NOMO-1 (cell line): ENCODE results near the gene OAT.

Experiments used
- DNase-seq, 2 experiments: peaks; one replicate each; lab custom pipeline; 2025; ENCODE audit not compliant: unreplicated experiment in 2 of 2; lab: John Stamatoyannopoulos, UW

The OAT gene

GRCh38 chr10:124407456-124407855, 11.3 kb downstream of the OAT start:
- no peak for DNase-seq

DNA sequence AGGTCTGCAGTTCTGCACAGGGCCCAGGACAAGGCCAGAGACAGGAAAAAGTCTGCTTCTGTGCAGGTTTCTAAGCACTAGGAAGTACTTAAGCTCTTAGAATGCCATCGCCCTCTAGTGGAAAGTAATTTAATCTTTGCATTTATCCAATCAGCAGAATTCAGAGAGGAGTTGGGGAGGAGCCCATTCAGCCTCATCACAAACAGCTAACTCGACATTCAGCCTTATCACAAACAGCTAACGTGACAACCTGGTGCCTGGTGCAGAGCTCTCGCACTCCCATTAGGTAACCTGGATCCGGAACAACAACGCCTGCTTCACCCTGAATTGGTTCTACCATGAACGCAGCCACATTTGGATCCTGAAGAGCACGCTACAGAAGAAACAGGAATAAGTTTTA, 15.2 kb downstream of the OAT start:
- peak; percentile 69 to 72 for DNase-seq

DNA sequence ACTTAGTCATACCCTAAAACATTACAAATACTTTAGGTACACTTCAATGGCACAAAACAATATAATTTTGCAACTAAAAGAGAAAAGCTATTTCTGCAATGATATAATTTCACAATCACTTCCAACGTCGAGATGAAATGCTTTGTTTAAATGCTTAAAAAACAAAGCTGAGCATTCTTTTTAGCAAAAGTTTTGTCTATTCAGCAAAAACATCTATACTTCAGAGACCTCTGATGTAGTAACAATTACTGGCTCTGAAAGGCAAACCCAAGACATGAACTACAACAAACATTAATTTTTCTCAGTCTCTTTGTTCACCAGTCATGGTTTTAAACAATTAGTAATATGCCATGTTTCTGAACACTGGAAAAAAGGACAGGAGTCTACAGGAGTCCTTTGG, 16.4 kb downstream of the OAT start:
- DNase-seq, result no peak

- DNase-seq, result no peak
These were observed 17.1 kb downstream of the OAT start for GRCh38 chr10:124401633-124402032.

DNA sequence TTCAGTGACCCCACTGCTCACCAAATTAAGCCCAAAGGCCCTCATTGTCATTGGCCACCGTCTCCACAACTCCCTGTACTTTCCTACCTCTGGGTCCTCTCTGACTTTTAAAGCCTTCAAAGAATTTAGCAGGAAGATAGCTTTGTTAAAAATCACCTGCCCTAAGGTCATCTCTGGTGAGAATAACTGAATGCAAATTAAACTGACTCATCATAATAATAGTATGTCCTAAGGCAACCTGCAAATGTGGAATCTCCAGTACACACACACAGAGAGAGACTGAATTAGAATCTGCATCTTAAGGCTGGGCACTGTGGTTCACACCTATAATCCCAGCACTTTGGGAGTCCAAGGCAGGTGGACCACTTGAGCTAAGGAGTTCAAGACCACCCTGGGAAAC, 24.1 kb downstream of the OAT start:
- no peak for DNase-seq

- no peak for DNase-seq
These were observed 25.9 kb downstream of the OAT start for GRCh38 chr10:124392626-124393342.

- no peak for DNase-seq
These were observed 28.1 kb downstream of the OAT start for GRCh38 chr10:124390471-124391187.

DNA sequence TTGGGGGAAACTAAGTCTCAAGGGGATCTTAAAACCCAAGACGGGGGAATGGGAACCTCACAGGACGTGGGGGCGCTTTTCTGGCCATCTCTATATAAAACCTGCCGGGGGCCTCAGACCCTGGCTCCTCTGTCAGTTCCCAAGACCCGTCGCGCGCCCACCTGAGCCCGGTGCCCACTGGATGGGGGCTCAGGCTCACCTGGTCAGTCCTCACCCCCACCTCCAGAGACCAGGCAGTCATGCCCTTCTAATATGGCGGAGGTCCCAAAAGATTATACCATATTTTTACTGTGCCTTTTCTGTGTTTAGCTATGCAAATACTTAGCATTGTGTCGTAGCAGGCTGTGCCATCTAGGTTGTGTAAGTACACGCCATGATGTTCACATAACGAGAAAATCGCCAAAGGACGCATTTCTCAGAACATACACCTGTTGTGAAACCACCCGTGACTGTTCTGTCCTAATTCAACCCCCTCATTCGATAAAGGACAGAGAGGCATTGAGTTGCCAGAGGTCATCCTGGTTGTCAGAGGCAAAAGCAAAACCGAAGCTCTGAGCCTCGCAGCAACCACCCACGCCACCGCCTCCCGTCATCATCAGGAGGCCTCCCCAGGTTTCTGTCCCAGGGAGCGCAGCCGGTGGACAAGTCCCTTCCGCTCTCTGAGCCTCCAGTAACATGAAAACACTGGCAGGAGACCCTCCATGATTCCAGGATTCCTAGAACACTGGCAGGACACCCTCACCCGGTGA, 28.9 kb downstream of the OAT start:
- DNase-seq, result no peak

GRCh38 chr10:124388823-124389612, 29.7 kb downstream of the OAT start:
- peak; percentile 66 to 81 for DNase-seq

- no peak for DNase-seq
These were observed 30.3 kb downstream of the OAT start for GRCh38 chr10:124388476-124388822.

DNA sequence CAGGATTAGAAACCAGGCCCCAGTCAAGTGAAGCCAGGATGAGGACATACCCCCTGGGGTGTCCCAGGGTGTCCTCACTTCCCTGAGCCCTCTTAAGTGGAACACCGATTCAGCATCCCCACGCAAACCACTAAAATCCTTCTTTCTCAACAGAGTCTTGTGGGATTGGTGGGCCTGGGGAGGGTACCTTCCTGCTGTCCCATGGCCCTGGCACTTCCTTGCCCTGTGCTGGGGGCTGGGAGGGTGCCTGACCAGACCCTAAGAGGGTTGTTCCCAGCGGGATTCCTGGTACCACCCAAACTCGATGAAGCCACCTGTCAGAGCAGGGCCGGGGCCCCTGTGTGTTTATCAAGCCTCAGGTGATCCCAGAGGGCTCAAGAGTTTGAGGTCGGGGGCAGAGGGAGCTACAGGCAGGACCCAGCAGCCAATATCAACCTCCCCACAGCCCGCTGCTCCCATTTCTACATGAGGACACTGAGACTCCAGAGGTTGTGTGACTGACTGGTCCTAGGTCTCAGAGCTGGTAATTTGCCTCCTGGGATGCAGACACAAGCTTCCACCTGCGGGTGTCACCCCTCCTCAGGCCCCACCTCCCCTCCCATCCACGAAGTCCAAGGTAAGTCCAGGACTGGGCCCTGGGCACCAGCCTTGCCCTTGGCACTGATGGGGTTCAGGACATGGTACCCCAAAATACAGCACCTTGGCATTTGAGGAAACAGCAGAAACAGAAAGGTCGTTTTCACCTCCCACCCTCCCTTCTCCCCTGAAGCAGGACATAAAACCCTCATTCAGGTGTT, 31.4 kb downstream of the OAT start:
- no peak for DNase-seq

DNA sequence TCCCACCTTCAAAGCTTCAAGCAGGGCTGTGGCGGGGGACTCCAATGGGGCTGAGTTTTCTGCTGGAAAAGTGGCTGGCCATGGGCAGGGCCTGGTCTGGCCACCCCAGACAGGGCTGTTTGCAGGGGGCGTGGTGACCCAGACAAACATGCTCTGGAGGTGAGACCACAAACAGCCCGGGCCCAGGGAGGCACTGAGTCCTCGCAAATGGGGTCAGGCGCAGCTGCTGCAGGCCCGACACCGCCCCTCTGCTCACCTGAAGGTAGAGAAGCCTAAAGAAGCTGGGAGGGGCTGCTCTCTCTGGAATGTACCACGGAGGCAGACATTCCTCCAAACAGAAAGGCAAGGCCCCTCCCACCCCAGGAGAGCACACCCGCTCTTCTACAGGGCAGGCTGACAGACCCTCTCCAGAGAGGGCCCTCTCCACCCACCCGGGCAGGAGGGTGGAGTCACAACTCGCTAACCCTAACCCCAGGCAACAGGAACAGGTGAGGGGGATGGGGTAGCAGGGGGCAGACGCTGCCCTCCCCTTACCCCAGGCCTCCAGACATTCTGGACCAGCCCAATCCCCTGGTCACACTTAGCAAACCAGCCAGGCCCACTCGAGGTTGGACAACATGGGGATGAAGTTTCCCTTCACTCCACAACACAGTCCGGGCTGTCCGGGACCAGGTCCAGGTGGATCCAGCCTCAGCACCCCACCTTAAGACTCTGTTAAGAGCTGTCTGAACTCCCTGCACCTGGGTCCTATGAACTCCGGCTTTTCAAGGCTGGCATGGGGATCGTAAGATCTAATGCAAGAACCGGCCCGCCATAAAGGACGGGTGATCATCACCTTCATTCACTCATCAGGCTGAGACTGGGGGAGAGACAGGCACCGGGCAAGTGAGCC, 32.3 kb downstream of the OAT start:
- DNase-seq, result no peak

DNA sequence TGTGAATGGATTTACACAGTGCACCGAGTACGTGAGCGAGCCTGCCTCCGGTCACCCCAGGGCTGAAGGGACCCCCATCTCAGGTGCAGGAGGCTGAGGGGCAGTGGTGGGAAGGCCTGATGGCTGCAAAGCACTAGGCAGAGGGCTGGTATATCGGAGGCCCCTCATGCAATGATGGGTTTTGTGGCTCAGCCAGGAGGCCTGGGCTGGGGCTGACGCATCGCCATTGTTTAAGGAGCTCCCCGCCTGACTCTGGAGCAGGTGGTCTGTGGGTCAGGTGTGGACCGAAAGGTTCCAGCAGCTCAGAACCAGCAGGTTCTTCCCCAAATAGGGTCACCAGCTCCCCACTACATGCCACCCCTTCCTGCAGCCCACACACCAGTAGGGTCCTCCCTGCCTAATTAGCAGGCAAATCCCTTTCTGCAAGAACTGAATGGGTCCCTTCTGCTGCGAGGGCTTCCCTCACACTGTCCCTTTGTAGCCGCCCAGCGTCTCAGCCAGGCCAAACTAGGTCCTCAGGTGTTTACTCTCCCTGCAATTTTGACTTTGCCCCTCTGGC, 33.0 kb downstream of the OAT start:
- DNase-seq, result no peak

DNA sequence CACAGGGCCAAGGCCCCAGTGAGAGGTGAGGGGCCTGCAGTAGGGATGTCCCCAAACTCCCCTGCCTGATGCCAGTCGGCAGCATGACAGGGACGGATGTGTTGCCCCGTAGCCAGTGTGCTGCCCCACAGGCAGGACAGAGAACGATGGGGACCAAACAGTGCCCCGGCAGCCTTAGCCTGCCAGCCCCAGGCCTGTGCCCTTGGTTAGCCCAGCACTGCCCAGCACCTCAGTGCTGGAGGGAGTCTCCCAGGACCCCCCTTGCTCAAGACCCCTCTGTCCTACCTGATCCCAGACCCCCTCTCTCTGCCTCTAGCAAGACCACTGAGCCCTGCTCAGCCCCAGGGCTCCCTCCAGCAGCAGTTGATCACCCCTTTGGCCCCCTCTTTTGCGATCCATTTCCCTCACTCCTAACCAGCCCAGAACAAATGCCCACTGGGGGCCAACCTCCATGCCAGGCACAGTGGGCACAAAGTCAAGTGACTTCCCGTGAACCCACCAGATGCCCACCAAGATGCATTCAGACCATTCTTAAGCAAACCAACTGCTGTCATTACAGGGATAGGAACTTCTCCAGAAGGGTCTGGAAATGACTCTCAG, 34.0 kb downstream of the OAT start:
- no peak for DNase-seq

GRCh38 chr10:124384172-124384571, 34.6 kb downstream of the OAT start:
- no peak for DNase-seq

- no peak for DNase-seq
These were observed 35.2 kb downstream of the OAT start for GRCh38 chr10:124383496-124383895.

- DNase-seq, result no peak
These were observed 37.6 kb downstream of the OAT start for GRCh38 chr10:124381011-124381611.
